ENCODE measurements around the gene MYL10.

- no peak for TF ChIP-seq CTCF (IDR thresholded peaks at IDR 0.05; ENCODE audit: low read depth, low read length)
- no peak for TF ChIP-seq POLR2A (IDR thresholded peaks at IDR 0.05; ENCODE audit: extremely low read depth, insufficient read length)
- TF ChIP-seq MAX (IDR thresholded peaks at IDR 0.05; ENCODE audit: low read depth, low read length): no peak
- no peak for TF ChIP-seq MYC (IDR thresholded peaks at IDR 0.05; ENCODE audit: low read depth, low read length)
Observed at GRCh38 chr7:101618207-101618839, 10.8 kb downstream of the MYL10 start.

Data from NB4 (cell line).